Activated T-cell treated with anti-CD3 and anti-CD28 coated beads, Interleukin-2, amount 50 U/mL, for 48 hours (primary cell): Measurements from ENCODE around the gene FAM236C.
"Not testable (repeated sequence)": the region's sequence is repeated elsewhere in the genome, so short reads cannot be mapped to it uniquely, and the experiment has no call there.

Experiments
- DNase-seq, 2 experiments: peaks; one replicate each; pipeline ENCODE4 v3.0.0-alpha.2; 2020

FAM236C gene

DNA sequence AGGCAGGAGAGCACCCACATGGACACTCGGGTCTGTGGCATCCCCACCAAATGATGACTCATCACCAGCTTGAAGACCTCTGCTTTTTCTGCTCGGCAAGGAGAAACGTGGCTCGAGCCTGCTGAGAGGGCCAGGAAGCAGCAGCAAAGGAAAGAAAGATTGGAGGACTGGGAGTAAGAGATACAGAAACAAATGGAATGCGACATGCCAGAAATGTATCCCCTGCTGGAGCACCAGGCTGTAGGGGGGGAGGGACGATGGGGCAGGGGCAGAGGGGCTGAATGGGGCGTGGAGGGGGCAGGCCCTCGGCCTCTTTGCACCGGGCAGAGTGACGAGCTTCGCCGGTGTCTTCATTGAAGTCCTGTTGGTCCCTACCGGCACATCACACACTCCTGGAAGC lies at the start of gene FAM236C:
Gene FAM236C (plus strand): TSS at position 301 of the 400 bp plus-strand sequence. CDS start 100 bp downstream, outside the sequence.
- not testable (repeated sequence) for DNase-seq

DNA sequence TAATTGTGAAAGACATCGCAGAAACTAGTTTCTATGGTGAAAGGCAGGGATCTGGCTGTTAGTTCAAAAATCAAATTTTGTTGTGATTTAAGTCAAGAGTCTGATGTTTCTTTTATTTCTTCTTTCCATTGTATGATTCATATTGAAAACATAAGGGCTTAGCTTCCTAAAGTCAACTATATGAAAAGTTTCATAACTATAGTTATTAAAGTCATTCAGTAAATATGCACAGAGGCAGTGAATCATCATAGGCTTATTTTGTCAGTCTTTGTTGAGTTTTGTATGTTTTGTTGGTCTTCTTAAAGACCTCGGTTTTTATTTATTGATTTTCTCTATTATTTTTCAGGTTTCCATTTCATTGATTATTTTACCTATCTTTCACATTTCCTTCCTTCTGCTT lies 29.5 kb upstream of the FAM236C start:
- not testable (repeated sequence) for DNase-seq

DNA sequence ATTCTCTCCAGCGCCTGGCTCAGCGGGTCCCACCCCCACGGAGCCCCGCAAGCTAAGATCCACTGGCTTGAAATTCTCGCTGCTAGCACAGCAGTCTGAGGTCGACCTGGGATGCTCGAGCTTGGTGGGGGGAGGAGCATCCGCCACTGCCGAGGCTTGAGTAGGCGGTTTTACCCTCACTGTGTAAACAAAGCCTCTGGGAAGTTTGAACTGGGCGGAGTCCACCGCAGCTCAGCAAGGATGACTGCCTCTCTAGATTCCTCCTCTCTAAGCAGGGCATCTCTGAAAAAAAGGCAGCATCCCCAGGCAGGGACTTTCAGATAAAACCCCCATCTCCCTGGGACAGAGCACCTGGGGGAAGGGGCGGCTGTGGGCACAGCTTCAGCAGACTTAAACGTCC lies 22.7 kb upstream of the FAM236C start:
- not testable (repeated sequence) for DNase-seq

DNA sequence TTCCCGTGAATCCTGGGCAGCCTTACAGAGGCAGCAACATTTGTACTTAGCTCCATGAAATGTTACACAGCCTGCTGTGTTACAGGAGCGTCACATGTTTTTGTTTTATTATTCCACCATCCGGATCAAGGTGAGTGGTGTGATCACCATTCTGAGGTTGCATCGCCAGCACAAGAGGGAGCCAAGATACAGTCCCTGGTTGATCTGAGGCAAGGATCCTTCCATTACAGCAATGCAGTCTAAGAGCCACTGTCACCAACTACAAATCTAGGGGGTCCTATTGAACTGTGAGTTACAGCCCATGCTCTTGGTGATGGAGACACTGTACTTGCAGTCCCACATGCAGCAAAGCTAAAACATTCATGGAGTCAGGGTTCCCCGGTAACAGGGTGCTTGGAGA lies 3.7 kb downstream of the FAM236C start:
- not testable (repeated sequence) for DNase-seq

DNA sequence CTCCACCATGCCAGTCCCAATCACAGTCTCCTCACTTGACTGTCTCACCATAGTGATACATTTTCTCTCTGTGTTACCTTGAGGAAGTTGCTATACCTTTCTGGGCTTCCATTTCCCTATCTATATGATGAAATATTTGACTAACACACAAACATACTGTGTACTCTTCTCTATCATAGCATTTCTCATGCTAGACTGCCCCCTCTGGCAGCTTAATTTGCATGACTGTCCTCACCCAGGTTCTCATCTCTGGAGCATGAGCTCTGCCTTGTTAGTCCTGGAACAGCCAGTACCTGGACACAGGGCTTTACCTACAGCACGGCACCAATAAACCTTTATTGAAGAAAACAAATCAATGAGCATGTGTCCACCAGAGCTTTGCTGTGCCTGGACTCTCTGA lies 19.9 kb downstream of the FAM236C start:
- not testable (repeated sequence) for DNase-seq

DNA sequence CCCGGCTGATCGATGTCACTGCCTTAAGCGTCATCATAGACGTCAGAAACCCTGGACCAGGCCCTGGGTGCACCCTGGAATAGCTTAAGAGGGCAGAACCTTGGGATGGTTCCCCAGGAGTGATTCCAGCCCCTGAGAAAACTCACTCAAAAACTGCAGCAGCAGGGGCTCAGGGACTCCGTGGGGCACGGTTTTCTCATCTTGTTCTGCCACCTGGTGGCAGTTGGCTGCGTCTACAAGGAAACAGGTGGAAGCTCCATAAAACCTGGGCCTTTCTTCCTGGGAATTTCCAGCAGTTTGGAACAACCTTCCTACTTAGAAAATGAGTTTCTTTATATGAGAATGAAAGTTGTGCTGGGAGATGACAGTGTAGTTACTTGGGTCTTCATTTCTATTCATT lies 24.0 kb downstream of the FAM236C start:
- DNase-seq, result not testable (repeated sequence)

DNA sequence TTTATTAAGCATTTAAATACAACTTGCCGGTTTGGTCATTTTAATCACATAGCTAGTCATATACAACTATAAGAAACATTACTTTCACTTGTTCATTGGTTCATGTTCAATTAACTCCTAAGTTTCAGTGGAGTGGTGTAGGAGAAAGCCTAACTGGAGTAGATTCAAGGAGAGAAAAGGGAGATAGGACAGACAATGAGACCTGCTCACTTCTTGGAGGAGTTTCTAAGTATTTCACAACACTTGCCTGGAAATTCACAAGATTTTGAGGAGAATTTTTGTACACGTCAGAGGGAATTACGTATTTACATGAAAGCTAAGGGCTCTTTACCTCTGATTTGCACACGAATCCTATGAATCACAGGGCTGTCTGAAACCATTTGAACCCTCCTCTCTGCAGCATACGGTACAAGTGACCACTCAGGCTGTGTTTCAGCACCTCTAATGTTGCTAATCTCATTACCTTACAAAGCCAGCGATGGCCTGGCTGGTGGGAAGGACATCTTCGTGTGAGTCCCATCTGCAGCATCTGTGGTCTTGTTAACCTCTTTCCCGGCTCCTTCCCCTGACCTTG lies 24.6 kb downstream of the FAM236C start:
- DNase-seq, result not testable (repeated sequence)

DNA sequence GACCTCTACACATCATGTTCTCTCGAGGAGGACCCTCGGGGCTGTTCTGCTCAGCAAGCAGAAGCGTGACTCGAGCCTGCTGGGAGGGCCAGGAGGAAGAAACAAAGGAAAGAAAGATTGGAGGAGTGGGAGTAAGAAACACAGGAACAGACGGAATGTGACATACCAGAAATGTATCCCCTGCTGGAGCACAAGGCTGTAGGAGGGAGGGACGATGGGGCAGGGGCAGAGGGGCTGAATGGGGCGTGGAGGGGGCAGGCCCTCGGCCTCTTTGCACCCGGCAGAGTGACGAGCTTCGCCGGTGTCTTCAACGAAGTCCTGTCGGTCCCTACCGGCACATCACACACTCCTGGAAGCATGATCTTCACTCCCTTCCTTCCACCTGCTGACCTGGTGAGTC lies 25.5 kb downstream of the FAM236C start, which contains the start of gene FAM236A:
Gene FAM236A (plus strand): TSS at position 301 of the 400 bp plus-strand sequence. CDS start 57 bp downstream, at position 358.
- DNase-seq, result not testable (repeated sequence)

DNA sequence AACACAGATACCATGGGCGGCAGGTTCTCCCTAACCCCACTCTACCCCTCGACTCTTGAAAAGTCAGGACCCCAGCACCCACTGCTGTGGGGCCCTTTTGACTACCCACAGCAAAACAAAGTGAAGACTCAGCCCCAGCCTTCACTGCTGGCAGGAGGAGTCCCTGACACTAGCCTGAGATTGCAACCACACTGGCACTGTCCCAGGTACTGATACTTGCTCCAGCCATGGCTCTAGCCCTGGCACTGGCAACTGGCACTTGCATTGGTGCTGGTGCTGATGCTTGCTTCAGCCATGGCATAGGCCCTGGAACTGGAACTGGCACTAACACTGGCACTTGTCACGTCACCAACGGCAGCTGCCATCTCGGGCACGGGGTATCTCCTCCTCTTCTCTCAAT lies 29.9 kb downstream of the FAM236C start:
- not testable (repeated sequence) for DNase-seq

DNA sequence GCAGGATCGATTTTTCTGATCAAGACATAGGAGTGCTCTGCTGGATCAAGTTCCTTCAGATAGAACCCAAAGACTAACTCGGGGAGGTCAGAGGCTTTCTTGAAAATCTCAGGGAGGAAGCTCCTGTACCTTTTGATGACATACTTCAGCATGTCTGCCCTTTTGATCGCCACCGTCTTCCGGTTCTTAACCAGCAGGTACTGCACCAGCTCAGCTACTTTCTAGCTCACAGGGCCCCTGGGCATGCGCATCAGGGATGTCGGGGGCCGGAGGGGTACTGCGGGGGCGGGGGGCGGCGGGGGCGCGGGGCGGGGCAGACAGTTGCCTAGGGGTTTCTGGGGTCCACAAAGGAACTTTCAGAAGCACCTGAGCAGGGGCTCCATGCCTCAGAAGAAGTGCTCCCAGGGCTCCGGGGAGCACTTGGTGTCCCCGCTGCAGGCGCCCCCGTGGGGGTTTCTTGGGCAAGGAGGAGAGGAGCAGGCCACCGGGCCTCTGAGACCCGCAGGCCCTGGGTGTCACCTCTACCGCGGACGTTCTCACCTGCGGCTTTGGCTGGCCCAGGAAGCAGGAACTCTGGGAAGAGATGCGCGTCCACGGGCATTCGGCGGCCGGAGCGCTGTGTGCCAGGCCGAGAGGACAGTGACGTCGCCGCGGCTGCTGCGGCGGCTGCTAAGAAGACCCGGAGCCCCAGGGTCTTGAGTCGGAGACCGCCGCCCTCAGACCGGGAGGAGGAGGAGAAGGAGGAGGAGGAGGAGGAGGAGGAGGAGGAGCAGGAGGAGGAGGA lies 30.8 kb downstream of the FAM236C start:
- DNase-seq, result not testable (repeated sequence)

DNA sequence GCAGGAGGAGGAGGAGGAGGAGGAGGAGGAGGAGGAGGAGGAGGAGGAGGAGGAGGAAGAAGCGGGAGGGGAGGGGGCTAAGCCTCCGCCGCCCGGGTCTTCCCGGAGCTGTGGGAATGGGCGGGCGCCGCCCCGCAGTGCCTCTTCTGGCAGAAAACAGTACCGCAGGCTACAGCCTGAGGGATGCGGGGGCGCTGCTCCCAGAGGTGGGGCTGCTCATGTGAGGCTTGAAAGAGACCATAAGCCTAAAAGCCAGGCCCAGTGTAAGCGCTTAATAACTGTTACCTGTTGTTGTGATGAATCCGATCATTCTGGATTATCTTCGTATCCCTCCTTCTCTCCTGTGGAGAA lies 31.4 kb downstream of the FAM236C start, which contains the start of gene DMRTC1:
Gene DMRTC1 (minus strand): TSS at position 19 of the 351 bp plus-strand sequence. CDS start 68,143 bp downstream, outside the sequence.
- DNase-seq, result not testable (repeated sequence)

DNA sequence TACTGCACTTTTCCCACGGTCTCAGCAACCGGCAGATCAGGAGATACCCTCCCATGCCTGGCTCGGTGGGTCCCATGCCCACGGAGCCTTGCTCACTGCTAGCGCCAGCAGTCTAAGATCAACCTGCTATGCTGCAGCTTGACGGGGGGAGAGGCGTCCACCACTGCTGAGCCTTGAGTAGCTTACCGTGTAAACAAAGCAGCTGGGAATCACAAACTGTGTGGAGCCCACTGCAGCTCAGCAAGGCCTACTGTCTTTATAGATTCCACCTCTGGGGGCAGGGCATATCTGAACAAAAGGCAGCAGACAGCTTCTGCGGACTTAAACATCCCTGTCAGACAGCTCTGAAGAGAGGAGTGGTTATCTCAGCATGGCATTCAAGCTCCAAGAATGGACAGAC lies 47.6 kb downstream of the FAM236C start:
- not testable (repeated sequence) for DNase-seq
